HG03558 (cell line): ENCODE results near the gene PKLR.
"Not testable (repeated sequence)": the region's sequence is repeated elsewhere in the genome, so short reads cannot be mapped to it uniquely, and the experiment has no call there.

Experiments used
- ATAC-seq: cut with Tn5 transposase; IDR thresholded peaks from one replicate; pipeline ENCODE4 v1.9.1; 2021; ENCODE audit warnings: moderate number of reproducible peaks; ENCODE audit not compliant: unreplicated experiment; ENCODE audit errors: extremely low read depth

PKLR gene

GRCh38 chr1:155319536-155319935, 18.3 kb upstream of the PKLR start:
- no peak for ATAC-seq

GRCh38 chr1:155318082-155318481, 16.8 kb upstream of the PKLR start:
- ATAC-seq: no peak

- no peak for ATAC-seq
Measured at GRCh38 chr1:155316922-155317321, 15.7 kb upstream of the PKLR start.

GRCh38 chr1:155313261-155313660, 12.0 kb upstream of the PKLR start:
- no peak for ATAC-seq

- ATAC-seq: no peak
Measured at GRCh38 chr1:155309423-155310021, 8.3 kb upstream of the PKLR start.

GRCh38 chr1:155308493-155309422, 7.5 kb upstream of the PKLR start, which contains the start of gene FDPS:
Gene FDPS, plus strand, starts transcription at chr1:155308866. Its CDS starts 924 bp downstream, at chr1:155309790.
- ATAC-seq: peak; percentile 78

- ATAC-seq: no peak
Measured at GRCh38 chr1:155307247-155307740, 6.1 kb upstream of the PKLR start.

- ATAC-seq: no peak
Measured at GRCh38 chr1:155305881-155306391, 4.7 kb upstream of the PKLR start.

- no peak for ATAC-seq
Measured at GRCh38 chr1:155304558-155305063, 3.4 kb upstream of the PKLR start.

GRCh38 chr1:155300553-155301329, 497 bp downstream of the PKLR start:
- no peak for ATAC-seq

GRCh38 chr1:155300024-155300423, 1.2 kb downstream of the PKLR start:
- no peak for ATAC-seq

GRCh38 chr1:155297384-155297783, 3.9 kb downstream of the PKLR start:
- no peak for ATAC-seq

GRCh38 chr1:155296661-155297060, 4.6 kb downstream of the PKLR start:
- ATAC-seq: no peak

- ATAC-seq: no peak
Measured at GRCh38 chr1:155295942-155296267, 5.3 kb downstream of the PKLR start.

GRCh38 chr1:155295183-155295941, 5.9 kb downstream of the PKLR start:
- no peak for ATAC-seq

GRCh38 chr1:155294520-155295182, 6.6 kb downstream of the PKLR start:
- no peak for ATAC-seq

GRCh38 chr1:155293086-155293749, 8.0 kb downstream of the PKLR start:
- ATAC-seq: no peak

GRCh38 chr1:155291006-155291405, 10.2 kb downstream of the PKLR start:
- ATAC-seq: not testable (repeated sequence)
